Stimulated activated CD8-positive, alpha-beta memory T cell treated with anti-CD3 and anti-CD28 coated beads, Interleukin-15, amount 100 ng/mL, for 4 hours (primary cell): Measurements from ENCODE around the gene MARF1.
"Not testable (repeated sequence)": the region's sequence is repeated elsewhere in the genome, so short reads cannot be mapped to it uniquely, and the experiment has no call there.

Source experiments
- DNase-seq, 2 donors: peaks; one replicate each; pipeline ENCODE4 v3.0.0-alpha.2; 2020; ENCODE audit warnings: low read depth in 2 of 2

Gene MARF1

GRCh38 chr16:15599303-15600070 lies 43.5 kb downstream of the MARF1 start:
- no peak for DNase-seq

DNA sequence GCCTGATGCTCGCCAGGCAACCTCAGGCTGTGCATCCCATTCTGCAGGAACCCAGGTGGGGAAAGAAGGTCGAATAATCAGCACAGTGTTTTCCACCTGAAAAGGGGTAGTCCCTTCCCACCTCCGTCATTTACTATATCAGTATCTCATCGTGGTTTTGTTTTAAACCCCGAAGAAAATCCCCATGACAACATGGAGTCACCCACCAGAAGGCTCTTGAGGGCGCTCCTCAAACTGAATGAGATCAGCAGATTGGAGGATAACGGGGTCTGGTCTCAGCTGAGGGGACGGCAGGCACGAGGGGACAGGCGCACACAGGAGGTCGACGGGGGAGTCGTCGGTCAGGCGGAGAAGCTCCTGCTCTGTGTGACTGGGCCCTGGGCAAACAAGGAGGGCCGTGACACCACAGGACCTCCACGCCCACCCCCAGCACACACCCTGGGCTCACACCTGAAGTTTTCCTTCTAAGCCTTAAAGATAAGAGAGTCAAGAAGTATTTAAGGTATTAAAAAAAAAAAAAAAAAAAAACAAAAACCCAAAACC lies 44.2 kb downstream of the MARF1 start:
- no peak for DNase-seq

GRCh38 chr16:15597822-15598647 lies 44.9 kb downstream of the MARF1 start:
- DNase-seq = no peak

DNA sequence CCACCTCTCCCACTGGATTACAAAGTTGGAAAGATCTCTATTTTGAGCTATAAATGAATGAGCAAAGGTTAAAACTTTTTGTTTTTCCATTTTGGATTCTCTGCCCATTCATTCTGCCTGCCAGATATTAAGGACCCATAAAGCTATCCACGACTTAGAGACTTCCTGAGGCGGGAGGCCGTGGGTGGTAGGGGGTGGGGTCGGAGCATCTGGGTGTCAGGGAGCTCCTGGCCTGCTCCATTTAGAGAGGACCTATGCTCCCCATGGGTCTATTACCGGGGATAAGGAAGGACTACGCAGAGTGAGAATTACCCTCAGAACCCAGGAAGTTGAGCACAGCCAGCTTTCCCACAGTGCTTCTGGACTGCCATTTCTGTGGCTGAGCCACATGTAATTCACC lies 45.8 kb downstream of the MARF1 start:
- no peak for DNase-seq

GRCh38 chr16:15594711-15595320 lies 48.1 kb downstream of the MARF1 start:
- no peak for DNase-seq

- DNase-seq = no peak
These were observed 49.7 kb downstream of the MARF1 start for GRCh38 chr16:15593235-15593634.

DNA sequence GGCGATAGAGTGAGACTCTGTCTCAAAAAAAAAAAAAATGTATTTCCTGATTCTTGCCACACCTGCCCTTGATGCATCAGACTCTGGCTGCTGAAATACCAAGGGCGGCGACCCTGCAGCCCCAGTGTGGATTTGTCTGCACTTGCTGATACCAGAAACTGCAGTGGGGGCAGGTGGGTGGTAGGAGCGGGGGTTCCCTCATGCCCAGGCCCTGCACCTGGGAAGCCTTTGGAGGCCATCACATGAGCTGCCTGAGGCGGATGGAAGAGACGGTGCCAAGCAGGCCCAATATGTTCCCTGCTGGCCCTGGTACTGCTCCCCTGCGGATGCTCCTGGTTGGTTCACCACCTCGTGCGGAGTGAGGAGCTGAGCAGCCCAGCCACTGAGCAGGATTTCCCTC lies 50.6 kb downstream of the MARF1 start:
- no peak for DNase-seq

DNA sequence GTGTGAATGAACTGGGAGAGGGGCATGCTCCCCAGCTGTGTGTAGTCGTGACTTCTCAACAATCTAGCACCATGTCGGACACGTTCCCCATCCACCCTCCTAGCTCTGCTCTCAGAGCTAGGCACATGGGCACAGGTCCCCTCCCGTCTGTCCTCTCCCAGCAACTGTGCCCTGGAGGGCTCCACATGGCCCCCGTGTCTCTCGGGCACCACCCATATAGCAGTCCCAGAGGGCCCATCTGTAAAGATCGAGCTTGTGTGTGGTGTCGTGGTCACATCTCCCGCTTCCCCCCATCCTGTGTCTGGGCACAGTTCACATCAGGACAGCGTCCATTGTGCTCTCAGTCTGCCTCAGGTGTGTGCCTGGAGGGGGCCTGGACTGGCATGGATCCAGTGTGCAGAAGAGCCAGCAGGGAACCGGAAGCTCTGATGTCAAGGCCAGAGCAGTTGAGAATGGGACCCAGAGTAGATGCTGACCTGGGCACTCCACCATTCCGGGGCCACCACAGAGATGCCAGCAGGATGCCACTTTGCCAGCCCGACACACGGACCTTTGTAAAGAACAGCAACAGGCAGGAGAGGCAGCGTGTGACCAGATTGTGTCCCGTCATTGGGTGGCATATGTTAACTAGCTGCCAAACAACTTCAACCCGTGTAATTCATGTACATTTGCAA lies 55.7 kb downstream of the MARF1 start:
- no peak for DNase-seq

- DNase-seq = no peak
These were observed 56.2 kb downstream of the MARF1 start for GRCh38 chr16:15586716-15587115.

GRCh38 chr16:15585956-15586355 lies 57.0 kb downstream of the MARF1 start:
- no peak for DNase-seq

GRCh38 chr16:15583526-15583925 lies 59.4 kb downstream of the MARF1 start:
- no peak for DNase-seq

DNA sequence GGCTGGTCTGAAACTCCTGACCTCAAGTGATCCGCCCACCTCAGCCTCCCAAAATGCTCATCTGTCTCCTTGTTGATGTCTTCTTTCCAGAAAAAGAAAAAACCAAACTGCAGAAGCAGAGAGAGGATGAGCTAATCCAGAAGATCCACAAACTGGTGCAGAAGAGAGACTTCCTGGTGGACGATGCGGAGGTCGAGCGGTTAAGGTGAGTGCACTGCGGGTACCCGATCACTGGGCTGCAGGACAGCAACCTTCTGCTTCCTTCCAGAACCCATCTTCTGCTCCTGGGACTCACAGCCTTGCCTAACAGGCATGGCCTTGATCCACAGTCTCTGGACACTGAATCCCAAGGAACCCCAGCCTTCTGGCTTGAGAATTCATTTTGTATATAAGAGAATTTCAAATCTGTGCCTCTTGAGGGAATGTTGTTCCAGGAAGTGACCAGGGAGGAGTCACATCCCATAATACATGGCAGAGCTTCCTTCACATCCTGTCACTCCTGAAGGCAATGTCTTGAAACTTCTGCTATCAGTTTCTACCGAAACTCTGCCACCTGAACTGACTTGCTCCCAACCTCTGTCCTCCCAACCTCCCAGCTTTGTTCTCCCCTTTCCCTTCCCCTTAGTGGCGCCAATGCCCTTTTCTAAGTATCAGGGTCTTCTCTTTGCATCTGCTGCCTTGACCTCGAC lies 61.7 kb downstream of the MARF1 start:
- no peak for DNase-seq

GRCh38 chr16:15578824-15579223 lies 64.1 kb downstream of the MARF1 start:
- no peak for DNase-seq

- no peak for DNase-seq
These were observed 65.7 kb downstream of the MARF1 start for GRCh38 chr16:15576960-15577958.

DNA sequence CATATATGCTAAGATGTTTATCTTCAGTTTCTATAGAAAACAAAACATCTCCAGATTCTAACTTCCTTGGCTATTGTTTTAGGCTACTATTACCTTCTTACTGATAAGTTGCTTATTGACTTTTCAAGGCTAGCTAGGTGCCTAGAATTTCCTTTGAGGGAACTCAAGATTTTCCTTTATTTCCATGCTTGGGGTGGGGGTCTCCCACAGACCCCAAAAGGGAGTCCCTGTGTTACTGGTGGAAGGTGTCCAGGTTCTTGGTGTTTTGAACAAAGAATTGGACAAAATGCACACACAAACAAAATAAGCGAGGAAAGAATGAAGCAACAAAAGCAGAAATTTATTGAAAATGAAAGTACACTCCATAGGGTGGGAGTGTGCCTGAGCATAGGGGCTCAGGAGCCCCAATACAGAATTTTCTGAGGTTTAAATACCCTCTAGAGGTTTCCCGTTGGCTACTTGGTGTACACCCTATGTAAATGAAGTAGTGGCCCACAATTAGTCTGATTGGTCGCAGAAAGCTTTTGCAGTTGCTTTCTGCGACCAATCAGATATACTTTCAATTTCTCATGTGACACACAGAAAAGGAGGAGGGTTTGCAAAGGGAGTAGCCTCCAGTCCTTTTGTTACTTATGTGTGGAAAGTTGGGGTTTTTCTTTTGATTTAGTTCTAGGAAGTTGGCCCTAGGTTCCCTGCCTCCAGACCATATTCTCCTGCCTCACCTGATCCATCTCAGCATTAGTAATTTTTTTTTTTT lies 67.5 kb downstream of the MARF1 start:
- no peak for DNase-seq

DNA sequence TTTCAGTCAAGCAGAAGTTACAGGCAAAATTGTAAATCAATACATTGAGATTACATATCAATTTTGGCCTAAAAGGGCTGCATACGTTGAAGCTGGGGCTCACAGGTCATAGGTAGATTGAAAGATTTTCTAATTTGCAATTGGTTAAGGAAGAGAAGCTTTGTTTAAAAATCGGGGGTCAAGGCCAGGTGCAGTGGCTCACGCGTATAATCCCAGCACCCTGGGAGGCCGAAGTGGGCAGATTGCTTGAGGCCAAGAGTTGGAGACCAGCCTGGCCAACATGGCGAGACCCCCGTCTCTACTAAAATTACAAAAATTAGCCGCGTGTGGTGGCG lies 68.4 kb downstream of the MARF1 start:
- no peak for DNase-seq

GRCh38 chr16:15573896-15574613 lies 68.9 kb downstream of the MARF1 start:
- DNase-seq = not testable (repeated sequence)

GRCh38 chr16:15573274-15573895 lies 69.6 kb downstream of the MARF1 start:
- DNase-seq = no peak
